CD14-positive monocyte (primary cell): Measurements from ENCODE around the gene FAM161A. TPM values are rescaled to one million over a fixed set of nuclear protein-coding genes. Genes with fewer than 3 reads are reported as not detected.
A peak's percentile ranks its signal among the peaks of the same experiment; 100 is the strongest.

Source experiments
- DNase-seq, 3 donors: peaks; one replicate each; pipeline ENCODE4 v3.0.0-alpha.2; 2011 to 2022
- H2AFZ ChIP-seq: 2 replicates; pipeline ENCODE4 v1.6.0; 2012; ENCODE audit warnings: mild to moderate bottlenecking, low read depth, low read length, inconsistent platforms; ENCODE audit not compliant: insufficient read depth, poor library complexity, severe bottlenecking
- H3K27ac ChIP-seq, 2 donors: 1 replicate in 1 of 2; 2 replicates in 1 of 2; pipeline ENCODE4 v1.5.1; 2012 to 2013; ENCODE audit warnings: low read length in 2 of 2, control low read depth in 1 of 2, inconsistent platforms in 1 of 2, low read depth in 1 of 2, mild to moderate bottlenecking in 1 of 2
- H3K27me3 ChIP-seq, 2 donors: one replicate each; pipeline versions ENCODE4 v1.6.0 to v1.6.1; 2011 to 2013; ENCODE audit warnings: low read length in 2 of 2; ENCODE audit not compliant: control insufficient read depth in 2 of 2, insufficient read depth in 2 of 2
- H3K36me3 ChIP-seq, 2 donors: replicated peaks in 1 of 2; 1 replicate in 1 of 2; 2 replicates in 1 of 2; pipeline versions ENCODE4 v1.5.1 to v1.6.1; 2012 to 2013; ENCODE audit warnings: low read length in 2 of 2, control low read depth in 1 of 2, inconsistent platforms in 1 of 2, mild to moderate bottlenecking in 1 of 2; ENCODE audit not compliant: insufficient read depth in 2 of 2, control insufficient read depth in 1 of 2
- H3K4me1 ChIP-seq, 2 donors: 1 replicate in 1 of 2; 2 replicates in 1 of 2; pipeline versions ENCODE4 v1.5.1 to v1.6.1; 2012 to 2013; ENCODE audit warnings: low read length in 2 of 2, control low read depth in 1 of 2, inconsistent platforms in 1 of 2, mild to moderate bottlenecking in 1 of 2, moderate library complexity in 1 of 2; ENCODE audit not compliant: insufficient read depth in 2 of 2, control insufficient read depth in 1 of 2
- H3K4me2 ChIP-seq: replicated peaks from 2 replicates; pipeline ENCODE3; 2012; ENCODE audit warnings: low read length, moderate library complexity, mild to moderate bottlenecking; ENCODE audit not compliant: poor library complexity, severe bottlenecking; ENCODE audit errors: extremely low read depth
- H3K4me3 ChIP-seq, 3 experiments: fragments of 200-600 bp in 1 of 3; sonication (generic) in 1 of 3; replicated peaks in 1 of 3; 1 replicate in 2 of 3; 2 replicates in 1 of 3; pipeline ENCODE4 v1.5.1; 2011 to 2013; ENCODE audit warnings: low read length in 3 of 3, mild to moderate bottlenecking in 3 of 3, control low read depth in 2 of 3, low read depth in 2 of 3, inconsistent platforms in 1 of 3, moderate library complexity in 1 of 3
- H3K79me2 ChIP-seq: 2 replicates; pipeline ENCODE4 v1.6.0; 2012; ENCODE audit warnings: mild to moderate bottlenecking, control low read depth, inconsistent platforms, low read length, moderate library complexity; ENCODE audit not compliant: insufficient read depth
- H3K9ac ChIP-seq: 2 replicates; pipeline ENCODE4 v1.6.0; 2017; ENCODE audit warnings: low read length, mild to moderate bottlenecking; ENCODE audit not compliant: insufficient read depth, poor library complexity, severe bottlenecking
- H3K9me3 ChIP-seq, 2 donors: replicated peaks in 1 of 2; 1 replicate in 1 of 2; 2 replicates in 1 of 2; pipeline versions ENCODE4 v1.5.1 to v1.6.1; 2012 to 2013; ENCODE audit warnings: low read length in 2 of 2, control low read depth in 1 of 2; ENCODE audit not compliant: control insufficient read depth in 1 of 2, insufficient read depth in 1 of 2
- H4K20me1 ChIP-seq: 2 replicates; pipeline ENCODE4 v1.6.0; 2012; ENCODE audit warnings: mild to moderate bottlenecking, low read length, control low read depth, moderate library complexity; ENCODE audit not compliant: insufficient read depth
- H3K27ac Mint-ChIP-seq, 7 donors: one replicate each; pipeline ENCODE4 v1.8.0; 2020; ENCODE audit warnings: mild to moderate bottlenecking in 7 of 7, mixed read lengths in 7 of 7, moderate library complexity in 6 of 7, inconsistent platforms in 2 of 7
- H3K27me3 Mint-ChIP-seq, 3 donors: one replicate each; pipeline ENCODE4 v1.8.0; 2021 to 2022; ENCODE audit warnings: low read depth in 3 of 3, mild to moderate bottlenecking in 3 of 3, mixed read lengths in 3 of 3, moderate library complexity in 3 of 3, inconsistent platforms in 1 of 3
- H3K36me3 Mint-ChIP-seq, 2 donors: one replicate each; pipeline ENCODE4 v1.8.0; 2020; ENCODE audit warnings: mixed read lengths in 2 of 2, inconsistent platforms in 1 of 2, mild to moderate bottlenecking in 1 of 2
- H3K4me1 Mint-ChIP-seq: one replicate; pipeline ENCODE4 v1.8.0; 2020; ENCODE audit warnings: mild to moderate bottlenecking, mixed read lengths
- H3K4me3 Mint-ChIP-seq, 2 donors: one replicate each; pipeline ENCODE4 v1.8.0; 2020; ENCODE audit warnings: mild to moderate bottlenecking in 2 of 2, mixed read lengths in 2 of 2, moderate library complexity in 1 of 2
- H3K9me3 Mint-ChIP-seq, 7 donors: one replicate each; pipeline ENCODE4 v1.8.0; 2020 to 2022; ENCODE audit warnings: mixed read lengths in 7 of 7, mild to moderate bottlenecking in 6 of 7, moderate library complexity in 6 of 7, inconsistent platforms in 2 of 7
- CTCF ChIP-seq: fragments of 200-600 bp; IDR thresholded peaks from one replicate; pipeline ENCODE4 v1.8.0; 2022; ENCODE audit warnings: antibody characterized with exemption, mild to moderate bottlenecking
- WGBS: methylation state at CpG from one replicate; pipeline ENCODE4 v1.1.5; 2013; ENCODE audit warnings: missing lambda C conversion rate; ENCODE audit not compliant: insufficient coverage; 5-methylcytosine and 5-hydroxymethylcytosine counted together
- intact Hi-C, 2 donors: fragments of 100-400 bp; cut with micrococcal nuclease; formaldehyde crosslinking; loops; one replicate each; pipeline versions ENCODE4 v1.15.0 to v1.15.1; 2023
- polyA plus RNA-seq, 3 donors: library from polyadenylated mRNA; depleted of rRNA in 1 of 3; unstranded in 2 of 3; stranded (reverse) in 1 of 3; fragments of 300-500 nt in 2 of 3; fragments of >200 nt in 1 of 3; fragmentation: Illumina TruSeq in 2 of 3; gene quantifications; 1 replicate in 2 of 3; 2 replicates in 1 of 3; pipeline ENCODE4 v1.2.3, GENCODE V29; 2012 to 2021
- small RNA-seq: library from RNA; depleted of rRNA; stranded (forward); fragments of <200 nt; gene quantifications from one replicate; pipeline ENCODE3, GENCODE V24; 2012; ENCODE audit warnings: low read depth; ENCODE audit not compliant: insufficient read length

The FAM161A gene
- polyA plus RNA-seq, 3 donors = 0.11 to 0.25 TPM; not detected in 1

DNA sequence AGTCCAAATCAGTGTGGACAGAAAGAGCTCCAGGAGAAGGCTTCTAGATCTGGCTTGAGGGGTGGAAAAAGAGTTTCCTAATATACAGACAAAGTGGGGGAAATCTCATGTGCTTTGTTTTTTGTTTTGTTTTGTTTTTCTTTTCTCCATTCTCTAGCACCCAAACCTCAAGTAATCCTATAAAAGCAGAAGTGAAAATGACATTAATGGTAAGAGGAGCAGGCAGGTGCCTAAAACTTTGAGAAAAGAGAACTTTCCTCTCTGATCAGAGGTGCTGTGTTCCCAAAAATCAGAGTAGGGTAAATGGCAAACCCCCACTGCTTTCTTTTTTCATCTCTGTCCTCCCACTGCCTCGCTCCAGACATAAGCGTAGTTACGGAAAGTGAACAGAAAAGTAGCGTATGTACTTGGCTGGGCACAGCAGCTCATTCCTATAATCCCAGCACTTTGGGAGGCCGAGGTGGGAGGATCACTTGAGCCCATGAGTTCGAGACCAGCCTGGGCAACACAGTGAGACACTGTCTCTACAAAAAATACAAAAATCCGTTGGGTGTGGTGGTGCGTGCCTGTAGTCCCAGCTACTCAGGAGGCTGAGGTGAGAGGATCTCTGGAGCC, 77.8 kb downstream of the FAM161A start:
- H3K79me2 ChIP-seq = no peaks in the 10 kb centered on the region
- Mint-ChIP-seq H3K27me3 (peaks cover under 1 to 4% (median 2%) of the 10 kb centered on the region in 3 donors), H3K4me1 (peaks cover 7% of the 10 kb centered on the region), H3K27ac (peak overlapping the region in 4 of 7 donors; percentile 14 to 72 (median 65)), H3K9me3 (peaks cover 6 to 19% (median 9%) of the 10 kb centered on the region in 7 donors), H3K36me3 (no peaks in the 10 kb centered on the region), H3K4me3 (no peak overlapping the region)
- peaks cover 7 to 10% of the 10 kb centered on the region in 2 donors for H3K4me1 ChIP-seq
- peaks cover 4% of the 10 kb centered on the region in 2 donors for H3K9me3 ChIP-seq
- no peak for TF ChIP-seq CTCF
- intact Hi-C loops = no loop called here
- H3K4me2 ChIP-seq = no peak overlapping the region
- WGBS = 100% methylated on average over 2 of the region's 8 CpGs
- no peaks in the 10 kb centered on the region for H4K20me1 ChIP-seq
- H3K9ac ChIP-seq = no peak overlapping the region
- no peak for DNase-seq
- H3K27ac ChIP-seq = no peak overlapping the region
- no peaks in the 10 kb centered on the region for H3K27me3 ChIP-seq
- no peak overlapping the region for H3K4me3 ChIP-seq
- peak overlapping the region; percentile 25 for H2AFZ ChIP-seq
- H3K36me3 ChIP-seq = no peaks in the 10 kb centered on the region

Small RNA genes lying within 50 kb of the gene (small RNA-seq; reads per million reads assigned to genes)
- gene RPS24P7 = not detected

Other genes starting within 250 kb of the FAM161A start
- gene CCT4, start 34.6 kb upstream of the FAM161A start, polyA plus RNA-seq = 10 to 100 TPM; 26.1 to 78.1 (median 73.1) TPM
- gene COMMD1, start 51.6 kb upstream of the FAM161A start, polyA plus RNA-seq = 10 to 100 TPM; 25.2 to 82.1 (median 70.7) TPM